ENCODE data around the gene NKX2-8. TPM values are rescaled to one million over a fixed set of nuclear protein-coding genes. Genes with fewer than 3 reads are reported as not detected.

NKX2-8 gene
- total and polyA plus RNA-seq, 8 donors = 0.15 to 1.6 (median 0.48) TPM; not detected in 4

- no peaks in the 10 kb centered on the region for H3K36me3 ChIP-seq
- ATAC-seq (peak; percentile 57), DNase-seq (no peak)
- peaks cover 0 to 13% of the 10 kb centered on the region in 2 donors for H3K27me3 ChIP-seq
- no peak overlapping the region for H3K4me3 ChIP-seq
- H3K9me3 ChIP-seq = no peaks in the 10 kb centered on the region
- intact Hi-C loops (cut with DNase I) = no loop called here
- TF ChIP-seq CTCF (IDR thresholded peaks at IDR 0.05) = no peak
- no peak overlapping the region for H3K27ac ChIP-seq
- H3K4me1 ChIP-seq = no peaks in the 10 kb centered on the region
Observed at GRCh38 chr14:36605506-36605857, 23.1 kb upstream of the NKX2-8 start.

GRCh38 chr14:36604757-36605505 is 22.5 kb upstream of the NKX2-8 start:
- peak; percentile 58 to 77 for TF ChIP-seq CTCF (IDR thresholded peaks at IDR 0.05)
- intact Hi-C loops (cut with DNase I) = no loop called here
- DNase-seq (peak in 2 of 4 donors; percentile 66 to 84), ATAC-seq (peak; percentile 99)
- Histone ChIP-seq H3K9me3 (no peaks in the 10 kb centered on the region), H3K27me3 (peaks cover 0 to 13% of the 10 kb centered on the region in 2 donors), H3K36me3 (no peaks in the 10 kb centered on the region), H3K27ac (no peak overlapping the region), H3K4me1 (no peaks in the 10 kb centered on the region), H3K4me3 (no peak overlapping the region)

GRCh38 chr14:36600431-36600830 is 18.0 kb upstream of the NKX2-8 start:
- no peak overlapping the region for H3K27ac ChIP-seq
- H3K9me3 ChIP-seq = no peaks in the 10 kb centered on the region
- no peak overlapping the region for H3K4me3 ChIP-seq
- ATAC-seq (no peak), DNase-seq (no peak)
- no peak for TF ChIP-seq CTCF (IDR thresholded peaks at IDR 0.05)
- intact Hi-C loops (cut with DNase I) = no loop called here
- no peaks in the 10 kb centered on the region for H3K4me1 ChIP-seq
- peaks cover 0 to 22% of the 10 kb centered on the region in 2 donors for H3K27me3 ChIP-seq
- H3K36me3 ChIP-seq = no peaks in the 10 kb centered on the region

- H3K9me3 ChIP-seq = no peaks in the 10 kb centered on the region
- ATAC-seq (peak; percentile 62), DNase-seq (no peak)
- intact Hi-C loops (cut with DNase I) = no loop called here
- H3K27ac ChIP-seq = no peak overlapping the region
- H3K4me3 ChIP-seq = no peak overlapping the region
- H3K36me3 ChIP-seq = no peaks in the 10 kb centered on the region
- TF ChIP-seq CTCF (IDR thresholded peaks at IDR 0.05) = no peak
- H3K27me3 ChIP-seq = peaks cover 24 to 78% of the 10 kb centered on the region in 2 donors
- H3K4me1 ChIP-seq = no peaks in the 10 kb centered on the region
Observed at GRCh38 chr14:36591482-36591881, 9.1 kb upstream of the NKX2-8 start.

GRCh38 chr14:36588788-36589187 is 6.4 kb upstream of the NKX2-8 start:
- H3K4me3 ChIP-seq = no peak overlapping the region
- intact Hi-C loops (cut with DNase I) = no loop called here
- no peaks in the 10 kb centered on the region for H3K9me3 ChIP-seq
- H3K27me3 ChIP-seq = peaks cover 40 to 93% of the 10 kb centered on the region in 2 donors
- no peaks in the 10 kb centered on the region for H3K4me1 ChIP-seq
- no peaks in the 10 kb centered on the region for H3K36me3 ChIP-seq
- TF ChIP-seq CTCF (IDR thresholded peaks at IDR 0.05) = no peak
- no peak overlapping the region for H3K27ac ChIP-seq
- ATAC-seq = no peak
- no peak for DNase-seq
